ENCODE results near the gene CLDND2. TPM values are rescaled to one million over a fixed set of nuclear protein-coding genes. Genes with fewer than 3 reads are reported as not detected.

The CLDND2 gene
- total RNA-seq (2014; rRNA removed) (0.95 TPM in 1 of 2 replicates, not detected in the other), Bru-seq, nascent RNA (percentile 45 among the genes with signal in this experiment), BruChase-seq, experiment 1, labeled RNA remaining after a 6-hour chase (percentile 53 among the genes with signal in this experiment), BruChase-seq, experiment 2, labeled RNA remaining after a 2-hour chase (percentile 27 among the genes with signal in this experiment)
- long read RNA-seq, partial matches to known transcripts, result 2 of 6 reads
- long read RNA-seq, other reads (novel, unspliced or antisense), result 4 of 6 reads

GRCh38 chr19:51368366-51369282, at the start of gene CLDND2:
CLDND2 (minus strand) TSS chr19:51369003; CDS start chr19:51368577, 426 bp downstream.
- Histone ChIP-seq H4K20me1 (ENCODE audit: low read length) (no peaks in the 10 kb centered on the region), H3K9me2 (replicated peaks; ENCODE audit: low read length) (no peaks in the 10 kb centered on the region), H3K27ac (ENCODE audit: low read length) (peak within 1 kb of the TSS; percentile 18), H3K4me2 (ENCODE audit: low read length) (peak within 1 kb of the TSS; percentile 95), H3K9me3 (ENCODE audit: low read length) (no peaks in the 10 kb centered on the region), H3K4me3 (ENCODE audit: low read length) (peak within 1 kb of the TSS; percentile 87), H3K27me3 (ENCODE audit: low read length) (no peaks in the 10 kb centered on the region), H3F3A (ENCODE audit: low read length, unreplicated experiment) (peaks cover 4% of the 10 kb centered on the region), H3K9ac (ENCODE audit: low read length) (peak within 1 kb of the TSS; percentile 77), H3K4me1 (ENCODE audit: insufficient read depth, low read length) (peaks cover 29% of the 10 kb centered on the region), H2AFZ (ENCODE audit: low read length) (peak within 1 kb of the TSS; percentile 95), H3K79me2 (ENCODE audit: low read length) (peaks cover 21% of the 10 kb centered on the region), H3K36me3 (ENCODE audit: low read depth, low read length) (no peaks in the 10 kb centered on the region)
- ChIA-PET POLR2A (ENCODE audit: unreplicated experiment) (interaction anchor here (0.6 to 1.5 kb wide), 2 partner anchors 29 to 194 kb away, joined by 3 to 26 read pairs; no protein-coding TSS in a partner anchor), CTCF (no interaction called here)
- ATAC-seq, result no peak
- no TSS peak for BruUV-seq (replicated peaks)
- TF ChIP-seq, protein P1, sequence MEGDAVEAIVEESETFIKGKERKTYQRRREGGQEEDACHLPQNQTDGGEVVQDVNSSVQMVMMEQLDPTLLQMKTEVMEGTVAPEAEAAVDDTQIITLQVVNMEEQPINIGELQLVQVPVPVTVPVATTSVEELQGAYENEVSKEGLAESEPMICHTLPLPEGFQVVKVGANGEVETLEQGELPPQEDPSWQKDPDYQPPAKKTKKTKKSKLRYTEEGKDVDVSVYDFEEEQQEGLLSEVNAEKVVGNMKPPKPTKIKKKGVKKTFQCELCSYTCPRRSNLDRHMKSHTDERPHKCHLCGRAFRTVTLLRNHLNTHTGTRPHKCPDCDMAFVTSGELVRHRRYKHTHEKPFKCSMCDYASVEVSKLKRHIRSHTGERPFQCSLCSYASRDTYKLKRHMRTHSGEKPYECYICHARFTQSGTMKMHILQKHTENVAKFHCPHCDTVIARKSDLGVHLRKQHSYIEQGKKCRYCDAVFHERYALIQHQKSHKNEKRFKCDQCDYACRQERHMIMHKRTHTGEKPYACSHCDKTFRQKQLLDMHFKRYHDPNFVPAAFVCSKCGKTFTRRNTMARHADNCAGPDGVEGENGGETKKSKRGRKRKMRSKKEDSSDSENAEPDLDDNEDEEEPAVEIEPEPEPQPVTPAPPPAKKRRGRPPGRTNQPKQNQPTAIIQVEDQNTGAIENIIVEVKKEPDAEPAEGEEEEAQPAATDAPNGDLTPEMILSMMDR (conservative IDR thresholded peaks at IDR 0.05; ENCODE audit: low read depth, low read length), result no peak
- TF ChIP-seq EZH2phosphoT487 (IDR thresholded peaks at IDR 0.05; ENCODE audit: borderline replicate concordance, low read length) (no peak), EZH2 (IDR thresholded peaks at IDR 0.05; ENCODE audit: low read length, unreplicated experiment) (no peak)
- DNase-seq, result no peak
- intact Hi-C loops (cut with micrococcal nuclease), result no loop called here

DNA sequence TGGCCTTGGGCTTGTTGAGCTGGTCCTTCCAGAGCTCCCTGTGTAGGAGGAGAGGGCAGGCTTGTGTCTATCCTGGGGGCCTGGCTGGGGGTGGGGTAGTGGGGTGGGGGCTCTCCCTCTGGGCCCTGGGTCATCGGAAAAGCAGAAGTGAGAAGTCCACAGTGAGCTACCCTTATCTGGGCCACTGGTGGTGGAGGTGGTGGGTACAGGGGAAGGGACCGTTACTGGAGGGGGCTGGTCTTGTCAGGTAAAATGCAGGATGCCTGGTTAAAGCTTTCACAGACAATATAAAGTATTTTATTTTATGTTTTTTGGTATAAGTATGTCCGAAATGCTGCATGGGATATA, 49.0 kb upstream of the CLDND2 start:
- POLR2A ChIA-PET (ENCODE audit: unreplicated experiment), result no interaction called here

More for the DNA sequence above, 49.0 kb upstream of the CLDND2 start:
- Histone ChIP-seq H3K9ac (ENCODE audit: low read length) (no peak overlapping the region), H3K9me3 (ENCODE audit: low read length) (no peaks in the 10 kb centered on the region), H3K4me2 (ENCODE audit: low read length) (no peak overlapping the region), H2AFZ (ENCODE audit: low read length) (no peak overlapping the region), H3K79me2 (ENCODE audit: low read length) (no peaks in the 10 kb centered on the region), H3K4me3 (ENCODE audit: low read length) (no peak overlapping the region), H3K27ac (ENCODE audit: low read length) (no peak overlapping the region), H3K36me3 (ENCODE audit: low read depth, low read length) (no peaks in the 10 kb centered on the region), H3K27me3 (ENCODE audit: low read length) (peaks cover 37% of the 10 kb centered on the region), H4K20me1 (ENCODE audit: low read length) (no peaks in the 10 kb centered on the region), H3K4me1 (ENCODE audit: insufficient read depth, low read length) (no peaks in the 10 kb centered on the region), H3F3A (ENCODE audit: low read length, unreplicated experiment) (no peaks in the 10 kb centered on the region), H3K9me2 (replicated peaks; ENCODE audit: low read length) (no peaks in the 10 kb centered on the region)
- intact Hi-C loops (cut with micrococcal nuclease), result no loop called here
- no peak for DNase-seq
- CTCF ChIA-PET, result no interaction called here
- no peak for TF ChIP-seq EZH2phosphoT487 (IDR thresholded peaks at IDR 0.05; ENCODE audit: borderline replicate concordance, low read length)
- no peak for TF ChIP-seq EZH2 (IDR thresholded peaks at IDR 0.05; ENCODE audit: low read length, unreplicated experiment)
- TF ChIP-seq, protein P1 (conservative IDR thresholded peaks at IDR 0.05; ENCODE audit: low read depth, low read length), result no peak
- no TSS peak for BruUV-seq (replicated peaks)
- ATAC-seq, result no peak

Measured in PC-3 (cell line).